GM23338 (cell line): Measurements from ENCODE around the gene FGG. TPM values are rescaled to one million over a fixed set of nuclear protein-coding genes. Genes with fewer than 3 reads are reported as not detected.

Source experiments
- ATAC-seq: fragments of 200-7000 bp; cut with Tn5 transposase; 3 replicates; pipeline ENCODE4 v1.9.1; 2020
- DNase-seq: peaks from one replicate; pipeline ENCODE4 v3.0.0-alpha.2; 2015; ENCODE audit warnings: low spot score
- H2AFZ ChIP-seq: fragments of 200-600 bp; sonication (generic); 2 replicates; pipeline ENCODE4 v1.8.0; 2016; ENCODE audit warnings: antibody characterized with exemption, mild to moderate bottlenecking, moderate library complexity
- H3F3A ChIP-seq: fragments of 200-600 bp; sonication (generic); replicated peaks from 2 replicates; pipeline ENCODE4 v1.8.0; 2017; ENCODE audit warnings: antibody characterized with exemption, mixed run types, low read depth
- H3K27ac ChIP-seq: fragments of 200-600 bp; sonication (generic); 2 replicates; pipeline ENCODE4 v1.6.1; 2016; ENCODE audit warnings: low read depth
- H3K27me3 ChIP-seq: fragments of 200-600 bp; sonication (generic); 2 replicates; pipeline ENCODE4 v1.8.0; 2016; ENCODE audit warnings: mild to moderate bottlenecking, mixed run types, moderate library complexity; ENCODE audit not compliant: insufficient read depth
- H3K36me3 ChIP-seq: fragments of 200-600 bp; sonication (generic); 2 replicates; pipeline ENCODE4 v1.8.0; 2016; ENCODE audit warnings: mild to moderate bottlenecking; ENCODE audit not compliant: insufficient read depth
- H3K4me1 ChIP-seq: fragments of 200-600 bp; sonication (generic); 2 replicates; pipeline ENCODE4 v1.8.0; 2016; ENCODE audit warnings: mild to moderate bottlenecking, moderate library complexity; ENCODE audit not compliant: insufficient read depth
- H3K4me2 ChIP-seq: fragments of 200-600 bp; sonication (generic); 2 replicates; pipeline ENCODE4 v1.7.1; 2017; ENCODE audit warnings: mixed run types
- H3K4me3 ChIP-seq: fragments of 200-600 bp; sonication (generic); 2 replicates; pipeline ENCODE4 v1.6.1; 2016; ENCODE audit warnings: mixed run types
- H3K79me2 ChIP-seq: fragments of 200-600 bp; sonication (generic); replicated peaks from 2 replicates; pipeline ENCODE4 v1.8.0; 2017; ENCODE audit warnings: mild to moderate bottlenecking; ENCODE audit not compliant: insufficient read depth
- H3K9me2 ChIP-seq: fragments of 200-600 bp; sonication (generic); 2 replicates; pipeline ENCODE4 v1.8.0; 2017; ENCODE audit not compliant: insufficient read depth
- H4K20me1 ChIP-seq: fragments of 200-600 bp; sonication (generic); replicated peaks from 2 replicates; pipeline ENCODE4 v1.8.0; 2017; ENCODE audit warnings: mild to moderate bottlenecking; ENCODE audit not compliant: insufficient read depth
- H3K27ac Mint-ChIP-seq: 2 replicates; pipeline ENCODE4 v1.8.0; 2020; ENCODE audit warnings: inconsistent platforms, mild to moderate bottlenecking, moderate library complexity, mixed read lengths
- H3K27me3 Mint-ChIP-seq: 3 replicates; pipeline ENCODE4 v1.8.0; 2022; ENCODE audit warnings: low read depth, mild to moderate bottlenecking, moderate library complexity, mixed read lengths, inconsistent platforms; ENCODE audit not compliant: insufficient read depth, poor library complexity
- H3K36me3 Mint-ChIP-seq: 3 replicates; pipeline ENCODE4 v1.8.0; 2021; ENCODE audit warnings: low read depth, mild to moderate bottlenecking, inconsistent platforms, moderate library complexity, mixed read lengths
- H3K4me1 Mint-ChIP-seq: 3 replicates; pipeline ENCODE4 v1.8.0; 2020; ENCODE audit warnings: mild to moderate bottlenecking, inconsistent platforms, mixed read lengths
- H3K4me3 Mint-ChIP-seq: 3 replicates; pipeline ENCODE4 v1.8.0; 2021; ENCODE audit warnings: moderate library complexity, mild to moderate bottlenecking, inconsistent platforms, mixed read lengths
- H3K9me3 Mint-ChIP-seq: 3 replicates; pipeline ENCODE4 v1.8.0; 2020; ENCODE audit warnings: moderate library complexity, mild to moderate bottlenecking, inconsistent platforms, mixed read lengths
- CREB1 ChIP-seq: fragments of 250-450 bp; sonication (Bioruptor Pico); IDR thresholded peaks from 2 replicates; pipeline ENCODE4 v1.5.0; 2020; ENCODE audit warnings: low read depth, mild to moderate bottlenecking, moderate library complexity
- EZH2 ChIP-seq: fragments of 200-600 bp; sonication (generic); IDR thresholded peaks from one replicate; pipeline ENCODE4 v1.8.0; 2017; ENCODE audit warnings: antibody characterized with exemption, mild to moderate bottlenecking, low read depth; ENCODE audit not compliant: unreplicated experiment
- EZH2phosphoT487 ChIP-seq: fragments of 200-600 bp; sonication (generic); IDR thresholded peaks from one replicate; pipeline ENCODE4 v1.8.1; 2018; ENCODE audit warnings: antibody characterized with exemption; ENCODE audit not compliant: unreplicated experiment
- JUNB ChIP-seq: IDR thresholded peaks from one replicate; pipeline ENCODE4 v1.6.1; 2016; ENCODE audit warnings: antibody characterized with exemption; ENCODE audit not compliant: unreplicated experiment
- NANOG ChIP-seq: IDR thresholded peaks from 2 replicates; pipeline ENCODE4 v1.6.1; 2016; ENCODE audit warnings: antibody characterized with exemption, borderline replicate concordance
- POLR2AphosphoS5 ChIP-seq: IDR thresholded peaks from 2 replicates; pipeline ENCODE4 v1.6.1; 2016; ENCODE audit warnings: antibody characterized with exemption, low read depth
- STAT1 ChIP-seq: IDR thresholded peaks from one replicate; pipeline ENCODE4 v1.6.1; 2016; ENCODE audit warnings: antibody characterized with exemption; ENCODE audit not compliant: unreplicated experiment
- ZNF114 ChIP-seq: fragments of 250-450 bp; sonication (Bioruptor Pico); IDR thresholded peaks from 2 replicates; pipeline ENCODE4 v1.5.0; 2020; ENCODE audit warnings: mild to moderate bottlenecking, moderate library complexity
- ZNF331 ChIP-seq: fragments of 250-450 bp; sonication (Bioruptor Pico); IDR thresholded peaks from 2 replicates; pipeline ENCODE4 v1.5.0; 2020; ENCODE audit warnings: low read depth, mild to moderate bottlenecking, moderate library complexity
- polyA plus RNA-seq: library from polyadenylated mRNA; unstranded; fragments of >200 nt; fragmentation: Nextera tagmentation; extraction: Ambion mirVana; gene quantifications from 2 replicates; pipeline ENCODE4 v1.2.1, GENCODE V29; 2016
- total RNA-seq: library from RNA; depleted of rRNA; stranded (reverse); fragments of >200 nt; shearing (Covaris generic); gene quantifications from 2 replicates; pipeline ENCODE4 v1.2.3, GENCODE V29; 2014
- TF ChIP-seq, protein P1 (sequence below): fragments of 250-450 bp; sonication (Bioruptor Pico); IDR thresholded peaks from 2 replicates; pipeline ENCODE4 v1.5.0; 2020; ENCODE audit warnings: mild to moderate bottlenecking, moderate library complexity
- TF ChIP-seq, protein P2 (sequence below), 2 experiments: fragments of 200-600 bp in 1 of 2; sonication (generic) in 1 of 2; conservative IDR thresholded peaks; 2 replicates each; pipeline versions ENCODE4 v1.5.1 to v1.6.1; 2016 to 2017; ENCODE audit warnings: antibody characterized with exemption in 2 of 2, low read depth in 2 of 2, mild to moderate bottlenecking in 2 of 2, moderate library complexity in 1 of 2
- TF ChIP-seq, protein P3 (sequence below): IDR thresholded peaks from one replicate; pipeline ENCODE4 v1.6.1; 2018; ENCODE audit warnings: antibody characterized with exemption; ENCODE audit not compliant: unreplicated experiment
- TF ChIP-seq, protein P4 (sequence below): IDR thresholded peaks from 2 replicates; pipeline ENCODE4 v1.6.1; 2016; ENCODE audit warnings: antibody characterized with exemption

The FGG gene
- total and polyA plus RNA-seq, 2 experiments from 2014 or later: not detected

DNA sequence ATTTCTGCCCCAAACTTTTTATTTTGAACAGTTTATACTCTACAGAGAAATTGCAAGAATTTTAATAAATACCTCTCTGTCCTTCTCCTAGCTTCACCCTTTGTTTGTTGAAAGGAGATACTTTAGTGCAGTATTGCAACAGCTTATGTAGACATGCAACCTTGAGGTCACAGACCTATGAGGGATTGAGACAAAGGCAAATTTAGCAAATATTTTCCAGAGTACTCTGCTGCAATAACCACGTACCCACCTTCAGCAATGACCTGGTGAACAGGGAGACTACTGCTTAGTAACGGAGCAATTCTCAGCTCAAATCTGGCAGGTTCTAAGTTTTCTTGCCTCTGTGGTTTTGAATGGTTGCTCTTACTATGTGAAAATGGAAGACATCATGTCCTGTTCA, 35.1 kb downstream of the FGG start:
- no peak for ATAC-seq

More for the DNA sequence above, 35.1 kb downstream of the FGG start:
- no peaks in the 10 kb centered on the region for H3K36me3 ChIP-seq
- Mint-ChIP-seq H3K9me3 (no peaks in the 10 kb centered on the region), H3K36me3 (no peaks in the 10 kb centered on the region), H3K27ac (no peak overlapping the region), H3K4me3 (no peak overlapping the region), H3K4me1 (no peaks in the 10 kb centered on the region), H3K27me3 (peaks cover 2% of the 10 kb centered on the region)
- no peak overlapping the region for H2AFZ ChIP-seq
- H3F3A ChIP-seq: no peaks in the 10 kb centered on the region
- H3K79me2 ChIP-seq: no peaks in the 10 kb centered on the region
- H3K9me2 ChIP-seq: no peaks in the 10 kb centered on the region
- TF ChIP-seq, protein P1, sequence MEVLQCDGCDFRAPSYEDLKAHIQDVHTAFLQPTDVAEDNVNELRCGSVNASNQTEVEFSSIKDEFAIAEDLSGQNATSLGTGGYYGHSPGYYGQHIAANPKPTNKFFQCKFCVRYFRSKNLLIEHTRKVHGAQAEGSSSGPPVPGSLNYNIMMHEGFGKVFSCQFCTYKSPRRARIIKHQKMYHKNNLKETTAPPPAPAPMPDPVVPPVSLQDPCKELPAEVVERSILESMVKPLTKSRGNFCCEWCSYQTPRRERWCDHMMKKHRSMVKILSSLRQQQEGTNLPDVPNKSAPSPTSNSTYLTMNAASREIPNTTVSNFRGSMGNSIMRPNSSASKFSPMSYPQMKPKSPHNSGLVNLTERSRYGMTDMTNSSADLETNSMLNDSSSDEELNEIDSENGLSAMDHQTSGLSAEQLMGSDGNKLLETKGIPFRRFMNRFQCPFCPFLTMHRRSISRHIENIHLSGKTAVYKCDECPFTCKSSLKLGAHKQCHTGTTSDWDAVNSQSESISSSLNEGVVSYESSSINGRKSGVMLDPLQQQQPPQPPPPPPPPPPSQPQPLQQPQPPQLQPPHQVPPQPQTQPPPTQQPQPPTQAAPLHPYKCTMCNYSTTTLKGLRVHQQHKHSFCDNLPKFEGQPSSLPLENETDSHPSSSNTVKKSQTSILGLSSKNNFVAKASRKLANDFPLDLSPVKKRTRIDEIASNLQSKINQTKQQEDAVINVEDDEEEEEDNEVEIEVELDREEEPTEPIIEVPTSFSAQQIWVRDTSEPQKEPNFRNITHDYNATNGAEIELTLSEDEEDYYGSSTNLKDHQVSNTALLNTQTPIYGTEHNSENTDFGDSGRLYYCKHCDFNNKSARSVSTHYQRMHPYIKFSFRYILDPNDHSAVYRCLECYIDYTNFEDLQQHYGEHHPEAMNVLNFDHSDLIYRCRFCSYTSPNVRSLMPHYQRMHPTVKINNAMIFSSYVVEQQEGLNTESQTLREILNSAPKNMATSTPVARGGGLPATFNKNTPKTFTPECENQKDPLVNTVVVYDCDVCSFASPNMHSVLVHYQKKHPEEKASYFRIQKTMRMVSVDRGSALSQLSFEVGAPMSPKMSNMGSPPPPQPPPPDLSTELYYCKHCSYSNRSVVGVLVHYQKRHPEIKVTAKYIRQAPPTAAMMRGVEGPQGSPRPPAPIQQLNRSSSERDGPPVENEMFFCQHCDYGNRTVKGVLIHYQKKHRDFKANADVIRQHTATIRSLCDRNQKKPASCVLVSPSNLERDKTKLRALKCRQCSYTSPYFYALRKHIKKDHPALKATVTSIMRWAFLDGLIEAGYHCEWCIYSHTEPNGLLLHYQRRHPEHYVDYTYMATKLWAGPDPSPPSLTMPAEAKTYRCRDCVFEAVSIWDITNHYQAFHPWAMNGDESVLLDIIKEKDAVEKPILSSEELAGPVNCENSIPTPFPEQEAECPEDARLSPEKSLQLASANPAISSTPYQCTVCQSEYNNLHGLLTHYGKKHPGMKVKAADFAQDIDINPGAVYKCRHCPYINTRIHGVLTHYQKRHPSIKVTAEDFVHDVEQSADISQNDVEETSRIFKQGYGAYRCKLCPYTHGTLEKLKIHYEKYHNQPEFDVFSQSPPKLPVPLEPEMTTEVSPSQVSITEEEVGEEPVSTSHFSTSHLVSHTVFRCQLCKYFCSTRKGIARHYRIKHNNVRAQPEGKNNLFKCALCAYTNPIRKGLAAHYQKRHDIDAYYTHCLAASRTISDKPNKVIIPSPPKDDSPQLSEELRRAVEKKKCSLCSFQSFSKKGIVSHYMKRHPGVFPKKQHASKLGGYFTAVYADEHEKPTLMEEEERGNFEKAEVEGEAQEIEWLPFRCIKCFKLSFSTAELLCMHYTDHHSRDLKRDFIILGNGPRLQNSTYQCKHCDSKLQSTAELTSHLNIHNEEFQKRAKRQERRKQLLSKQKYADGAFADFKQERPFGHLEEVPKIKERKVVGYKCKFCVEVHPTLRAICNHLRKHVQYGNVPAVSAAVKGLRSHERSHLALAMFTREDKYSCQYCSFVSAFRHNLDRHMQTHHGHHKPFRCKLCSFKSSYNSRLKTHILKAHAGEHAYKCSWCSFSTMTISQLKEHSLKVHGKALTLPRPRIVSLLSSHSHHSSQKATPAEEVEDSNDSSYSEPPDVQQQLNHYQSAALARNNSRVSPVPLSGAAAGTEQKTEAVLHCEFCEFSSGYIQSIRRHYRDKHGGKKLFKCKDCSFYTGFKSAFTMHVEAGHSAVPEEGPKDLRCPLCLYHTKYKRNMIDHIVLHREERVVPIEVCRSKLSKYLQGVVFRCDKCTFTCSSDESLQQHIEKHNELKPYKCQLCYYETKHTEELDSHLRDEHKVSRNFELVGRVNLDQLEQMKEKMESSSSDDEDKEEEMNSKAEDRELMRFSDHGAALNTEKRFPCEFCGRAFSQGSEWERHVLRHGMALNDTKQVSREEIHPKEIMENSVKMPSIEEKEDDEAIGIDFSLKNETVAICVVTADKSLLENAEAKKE (CRISPR knock-in tag): no peak
- TF ChIP-seq ZNF114 (CRISPR knock-in tag): no peak
- no peak for TF ChIP-seq JUNB
- TF ChIP-seq, protein P2, sequence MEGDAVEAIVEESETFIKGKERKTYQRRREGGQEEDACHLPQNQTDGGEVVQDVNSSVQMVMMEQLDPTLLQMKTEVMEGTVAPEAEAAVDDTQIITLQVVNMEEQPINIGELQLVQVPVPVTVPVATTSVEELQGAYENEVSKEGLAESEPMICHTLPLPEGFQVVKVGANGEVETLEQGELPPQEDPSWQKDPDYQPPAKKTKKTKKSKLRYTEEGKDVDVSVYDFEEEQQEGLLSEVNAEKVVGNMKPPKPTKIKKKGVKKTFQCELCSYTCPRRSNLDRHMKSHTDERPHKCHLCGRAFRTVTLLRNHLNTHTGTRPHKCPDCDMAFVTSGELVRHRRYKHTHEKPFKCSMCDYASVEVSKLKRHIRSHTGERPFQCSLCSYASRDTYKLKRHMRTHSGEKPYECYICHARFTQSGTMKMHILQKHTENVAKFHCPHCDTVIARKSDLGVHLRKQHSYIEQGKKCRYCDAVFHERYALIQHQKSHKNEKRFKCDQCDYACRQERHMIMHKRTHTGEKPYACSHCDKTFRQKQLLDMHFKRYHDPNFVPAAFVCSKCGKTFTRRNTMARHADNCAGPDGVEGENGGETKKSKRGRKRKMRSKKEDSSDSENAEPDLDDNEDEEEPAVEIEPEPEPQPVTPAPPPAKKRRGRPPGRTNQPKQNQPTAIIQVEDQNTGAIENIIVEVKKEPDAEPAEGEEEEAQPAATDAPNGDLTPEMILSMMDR (conservative IDR thresholded peaks at IDR 0.05; ENCODE audit: low read depth in 2 of 2): no peak
- TF ChIP-seq, protein P3, sequence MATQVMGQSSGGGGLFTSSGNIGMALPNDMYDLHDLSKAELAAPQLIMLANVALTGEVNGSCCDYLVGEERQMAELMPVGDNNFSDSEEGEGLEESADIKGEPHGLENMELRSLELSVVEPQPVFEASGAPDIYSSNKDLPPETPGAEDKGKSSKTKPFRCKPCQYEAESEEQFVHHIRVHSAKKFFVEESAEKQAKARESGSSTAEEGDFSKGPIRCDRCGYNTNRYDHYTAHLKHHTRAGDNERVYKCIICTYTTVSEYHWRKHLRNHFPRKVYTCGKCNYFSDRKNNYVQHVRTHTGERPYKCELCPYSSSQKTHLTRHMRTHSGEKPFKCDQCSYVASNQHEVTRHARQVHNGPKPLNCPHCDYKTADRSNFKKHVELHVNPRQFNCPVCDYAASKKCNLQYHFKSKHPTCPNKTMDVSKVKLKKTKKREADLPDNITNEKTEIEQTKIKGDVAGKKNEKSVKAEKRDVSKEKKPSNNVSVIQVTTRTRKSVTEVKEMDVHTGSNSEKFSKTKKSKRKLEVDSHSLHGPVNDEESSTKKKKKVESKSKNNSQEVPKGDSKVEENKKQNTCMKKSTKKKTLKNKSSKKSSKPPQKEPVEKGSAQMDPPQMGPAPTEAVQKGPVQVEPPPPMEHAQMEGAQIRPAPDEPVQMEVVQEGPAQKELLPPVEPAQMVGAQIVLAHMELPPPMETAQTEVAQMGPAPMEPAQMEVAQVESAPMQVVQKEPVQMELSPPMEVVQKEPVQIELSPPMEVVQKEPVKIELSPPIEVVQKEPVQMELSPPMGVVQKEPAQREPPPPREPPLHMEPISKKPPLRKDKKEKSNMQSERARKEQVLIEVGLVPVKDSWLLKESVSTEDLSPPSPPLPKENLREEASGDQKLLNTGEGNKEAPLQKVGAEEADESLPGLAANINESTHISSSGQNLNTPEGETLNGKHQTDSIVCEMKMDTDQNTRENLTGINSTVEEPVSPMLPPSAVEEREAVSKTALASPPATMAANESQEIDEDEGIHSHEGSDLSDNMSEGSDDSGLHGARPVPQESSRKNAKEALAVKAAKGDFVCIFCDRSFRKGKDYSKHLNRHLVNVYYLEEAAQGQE: no peak
- TF ChIP-seq POLR2AphosphoS5: no peak
- no peak for TF ChIP-seq EZH2phosphoT487
- TF ChIP-seq NANOG: no peak
- TF ChIP-seq EZH2: no peak
- no peak for TF ChIP-seq ZNF331 (CRISPR knock-in tag)
- TF ChIP-seq CREB1 (CRISPR knock-in tag): no peak
- TF ChIP-seq, protein P4, sequence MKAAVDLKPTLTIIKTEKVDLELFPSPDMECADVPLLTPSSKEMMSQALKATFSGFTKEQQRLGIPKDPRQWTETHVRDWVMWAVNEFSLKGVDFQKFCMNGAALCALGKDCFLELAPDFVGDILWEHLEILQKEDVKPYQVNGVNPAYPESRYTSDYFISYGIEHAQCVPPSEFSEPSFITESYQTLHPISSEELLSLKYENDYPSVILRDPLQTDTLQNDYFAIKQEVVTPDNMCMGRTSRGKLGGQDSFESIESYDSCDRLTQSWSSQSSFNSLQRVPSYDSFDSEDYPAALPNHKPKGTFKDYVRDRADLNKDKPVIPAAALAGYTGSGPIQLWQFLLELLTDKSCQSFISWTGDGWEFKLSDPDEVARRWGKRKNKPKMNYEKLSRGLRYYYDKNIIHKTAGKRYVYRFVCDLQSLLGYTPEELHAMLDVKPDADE: no peak
- no peak for TF ChIP-seq STAT1
- no peaks in the 10 kb centered on the region for H3K27me3 ChIP-seq
- DNase-seq: no peak
- H3K27ac ChIP-seq: no peak overlapping the region
- H4K20me1 ChIP-seq: no peaks in the 10 kb centered on the region
- H3K4me3 ChIP-seq: no peak overlapping the region
- no peaks in the 10 kb centered on the region for H3K4me1 ChIP-seq
- no peak overlapping the region for H3K4me2 ChIP-seq
